Smooth muscle cell of trachea (primary cell): ENCODE measurements around the gene KLRC2. TPM values are rescaled to one million over a fixed set of nuclear protein-coding genes. Genes with fewer than 3 reads are reported as not detected.

Source experiments
- total RNA-seq: library from RNA; depleted of rRNA; stranded (reverse); fragments of >200 nt; gene quantifications from 2 replicates; pipeline ENCODE4 v1.2.1, GENCODE V29; 2014

The KLRC2 gene
- not detected in 2 replicates for total RNA-seq

DNA sequence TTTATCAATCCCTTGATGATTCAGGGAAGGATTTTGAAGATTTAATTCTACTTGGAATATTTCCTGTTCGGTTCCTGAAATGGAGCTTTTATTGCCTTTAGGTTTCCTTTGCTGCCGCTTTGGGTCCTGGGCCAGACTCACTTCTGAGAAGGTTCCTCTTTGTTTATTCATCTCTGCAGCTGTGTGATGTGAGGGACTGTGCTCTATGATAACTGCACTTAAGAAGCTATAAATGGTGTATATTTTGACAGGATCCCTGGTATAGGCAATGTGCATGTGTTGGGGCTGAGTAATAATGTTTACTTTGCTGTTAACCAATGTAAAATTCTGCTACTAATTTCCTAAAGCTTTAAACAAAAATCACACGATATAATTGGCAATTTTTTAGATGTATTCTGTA is at the start of gene KLRC2:
Gene KLRC2, minus strand, starts transcription at position 195 of the 400 bp plus-strand sequence. Its CDS starts 24 bp downstream, at position 171.

DNA sequence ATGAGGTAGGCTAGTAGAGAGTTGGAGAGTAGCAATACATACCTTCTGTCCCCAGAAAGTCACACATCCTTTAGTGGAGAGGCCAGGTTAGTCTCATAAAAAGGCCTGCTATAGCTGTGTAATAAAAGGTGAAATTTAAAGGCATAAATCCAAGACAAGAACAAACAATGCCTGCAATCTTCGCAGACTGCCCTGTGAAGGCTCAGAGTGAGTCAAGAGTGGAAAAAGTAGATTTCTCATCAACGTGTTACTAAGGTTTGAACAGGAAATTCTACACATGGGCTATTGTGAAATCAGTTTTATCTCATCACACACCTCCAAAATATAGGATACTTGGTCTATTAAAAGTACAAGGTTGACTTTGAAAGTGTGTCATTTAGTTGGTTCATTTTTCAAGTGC is 17.3 kb upstream of the KLRC2 start, which contains the start of gene KLRC1:
Gene KLRC1, minus strand, starts transcription at position 222 of the 400 bp plus-strand sequence. CDS start 2,221 bp downstream, outside the sequence.

GRCh38 chr12:10420334-10420733 is 15.5 kb downstream of the KLRC2 start, which contains the start of gene KLRC3:
KLRC3 (minus strand) TSS chr12:10420595; CDS start chr12:10420550, 45 bp downstream.

DNA sequence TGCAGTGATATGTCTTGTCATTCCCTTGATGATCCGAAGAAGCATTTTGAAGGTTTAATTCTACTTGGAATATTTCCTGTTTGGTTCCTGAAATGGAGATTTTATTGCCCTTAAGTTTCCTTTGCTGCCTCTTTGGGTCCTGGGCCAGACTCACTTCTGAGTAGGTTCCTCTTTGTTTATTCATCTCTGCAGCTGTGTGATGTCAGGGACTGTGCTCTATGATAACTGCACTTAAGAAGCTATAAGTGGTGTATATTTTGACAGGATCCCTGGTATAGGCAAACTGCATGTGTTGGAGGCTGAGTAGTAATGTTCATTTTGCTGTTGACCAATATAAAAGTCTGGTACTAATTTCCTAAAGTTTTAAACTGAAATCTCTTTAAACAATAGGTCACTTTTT is 26.4 kb downstream of the KLRC2 start, which contains the start of gene KLRC4:
Gene KLRC4, minus strand, starts transcription at position 366 of the 400 bp plus-strand sequence. Its CDS starts 182 bp downstream, at position 184.

GRCh38 chr12:10389904-10390303 is 45.9 kb downstream of the KLRC2 start, which contains the start of gene KLRK1:
KLRK1 (minus strand) TSS chr12:10390041; CDS start chr12:10388810, 1,231 bp downstream.

Other genes with a start within 250 kb of the KLRC2 start
- 51.6 and 116 TPM in 2 replicates for gene GABARAPL1, start 223.1 kb downstream of the KLRC2 start, total RNA-seq
- 0.15 and 0.66 TPM in 2 replicates for gene KLRD1, start 128.1 kb downstream of the KLRC2 start, total RNA-seq
- 0.29 TPM in 1 of 2 replicates, not detected in the other for gene KLRK1, start 46.0 kb downstream of the KLRC2 start, total RNA-seq
- gene KLRC4, start 26.3 kb downstream of the KLRC2 start, total RNA-seq: not detected in 2 replicates
- not detected in 2 replicates for gene KLRC3, start 15.4 kb downstream of the KLRC2 start, total RNA-seq
- gene KLRC1, start 17.4 kb upstream of the KLRC2 start, total RNA-seq: 0.15 TPM in 1 of 2 replicates, not detected in the other
- 0.83 and 0.87 TPM in 2 replicates for gene EIF2S3B, start 69.9 kb upstream of the KLRC2 start, total RNA-seq
- gene MAGOHB, start 177.6 kb upstream of the KLRC2 start, total RNA-seq: 8.1 and 25.7 TPM in 2 replicates
- gene STYK1, start 238.0 kb upstream of the KLRC2 start, total RNA-seq: 0.50 TPM in 1 of 2 replicates, not detected in the other